ENCODE results near the gene MCRS1.

DNA sequence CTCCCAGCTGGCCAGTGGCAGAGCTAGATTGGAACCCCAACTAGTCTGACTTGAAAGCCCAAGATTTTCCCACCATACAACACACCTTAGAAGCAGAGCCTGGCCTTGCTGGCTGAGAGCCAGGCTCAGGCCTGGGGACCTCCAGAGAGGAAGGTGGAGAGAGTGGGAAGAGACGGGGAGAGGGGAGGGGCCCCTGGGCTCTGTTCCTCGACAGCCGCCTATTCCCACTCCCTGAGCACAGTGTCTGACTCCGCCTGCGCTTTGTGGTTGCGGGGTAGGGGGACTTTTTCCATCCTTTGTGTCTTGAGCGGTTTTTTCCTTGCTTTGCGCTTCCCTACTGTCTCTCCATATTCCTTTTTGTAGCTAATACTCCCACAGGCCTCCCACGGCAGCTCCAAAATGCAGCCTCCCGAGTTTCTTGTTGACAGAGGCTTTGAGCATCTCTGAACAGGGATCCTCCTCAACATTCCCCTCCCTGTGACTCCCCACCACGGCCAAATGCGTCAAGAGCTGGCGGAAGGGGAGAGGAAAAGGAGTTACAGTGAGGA lies 33.1 kb downstream of the MCRS1 start:
- TF ChIP-seq POLR2A (IDR thresholded peaks at IDR 0.05): no peak
- TF ChIP-seq, protein P1, sequence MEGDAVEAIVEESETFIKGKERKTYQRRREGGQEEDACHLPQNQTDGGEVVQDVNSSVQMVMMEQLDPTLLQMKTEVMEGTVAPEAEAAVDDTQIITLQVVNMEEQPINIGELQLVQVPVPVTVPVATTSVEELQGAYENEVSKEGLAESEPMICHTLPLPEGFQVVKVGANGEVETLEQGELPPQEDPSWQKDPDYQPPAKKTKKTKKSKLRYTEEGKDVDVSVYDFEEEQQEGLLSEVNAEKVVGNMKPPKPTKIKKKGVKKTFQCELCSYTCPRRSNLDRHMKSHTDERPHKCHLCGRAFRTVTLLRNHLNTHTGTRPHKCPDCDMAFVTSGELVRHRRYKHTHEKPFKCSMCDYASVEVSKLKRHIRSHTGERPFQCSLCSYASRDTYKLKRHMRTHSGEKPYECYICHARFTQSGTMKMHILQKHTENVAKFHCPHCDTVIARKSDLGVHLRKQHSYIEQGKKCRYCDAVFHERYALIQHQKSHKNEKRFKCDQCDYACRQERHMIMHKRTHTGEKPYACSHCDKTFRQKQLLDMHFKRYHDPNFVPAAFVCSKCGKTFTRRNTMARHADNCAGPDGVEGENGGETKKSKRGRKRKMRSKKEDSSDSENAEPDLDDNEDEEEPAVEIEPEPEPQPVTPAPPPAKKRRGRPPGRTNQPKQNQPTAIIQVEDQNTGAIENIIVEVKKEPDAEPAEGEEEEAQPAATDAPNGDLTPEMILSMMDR (IDR thresholded peaks at IDR 0.05): no peak
